ENCODE measurements around the gene CEP131. TPM values are rescaled to one million over a fixed set of nuclear protein-coding genes. Genes with fewer than 3 reads are reported as not detected.

The CEP131 gene
- total RNA-seq, 4 donors from 2014 or later: 5.7 to 21.3 (median 6.8) TPM

DNA sequence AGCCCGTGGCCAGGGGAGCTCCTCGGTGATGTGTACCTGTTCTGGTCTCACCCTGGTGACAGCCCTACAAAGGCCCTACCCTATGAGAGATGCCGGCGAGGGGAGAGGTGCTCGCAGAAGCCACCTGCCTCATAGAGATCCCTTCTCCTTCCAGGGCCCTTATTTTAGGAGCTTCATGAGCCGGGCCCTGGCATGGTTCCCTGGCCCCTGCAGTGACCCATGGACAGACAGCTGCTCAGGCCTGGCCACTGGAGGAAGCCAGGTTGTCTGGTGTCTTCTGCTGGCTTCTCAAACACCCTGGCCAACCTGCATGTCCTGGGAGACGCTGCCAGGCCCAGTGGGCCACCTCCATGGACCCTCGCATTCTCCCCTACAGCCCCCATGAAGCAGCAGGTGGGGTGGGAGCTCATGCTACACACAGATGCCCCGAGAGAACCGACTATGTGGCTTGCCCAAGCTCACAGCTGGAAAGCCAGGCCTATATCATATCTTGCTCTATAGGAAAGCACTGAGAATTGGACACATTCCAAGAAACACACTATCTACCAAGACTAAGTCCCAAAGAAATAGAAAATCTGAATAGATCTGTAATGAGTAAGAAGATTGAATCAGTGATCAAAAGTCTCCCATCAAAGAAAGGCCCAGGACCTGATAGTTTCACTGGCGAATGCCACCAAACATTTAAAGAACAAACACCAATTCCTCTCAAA lies 49.6 kb downstream of the CEP131 start:
- in situ Hi-C loops (cut with MboI; ENCODE audit: low pct_ligation_motif_present in 1 of 4, low pct_unique_long_range_greater_than_20kb in 1 of 4, low sequenced_read_pairs in 3 of 4) (no loop called here), intact Hi-C loops (cut with DNase I; ENCODE audit: low total_unique reads) (no loop called here)
- 82% methylated on average over 11 of the region's 11 CpGs; no CpG with 5 or more reads in 1 of the 2 donors for WGBS, 2 donors (ENCODE audit: low coverage in 1 of 2)
- no peak overlapping the region for H3K4me3 ChIP-seq
- H3K9me3 ChIP-seq: no peaks in the 10 kb centered on the region
- no peaks in the 10 kb centered on the region for H3K36me3 ChIP-seq
- TF ChIP-seq, protein P1, sequence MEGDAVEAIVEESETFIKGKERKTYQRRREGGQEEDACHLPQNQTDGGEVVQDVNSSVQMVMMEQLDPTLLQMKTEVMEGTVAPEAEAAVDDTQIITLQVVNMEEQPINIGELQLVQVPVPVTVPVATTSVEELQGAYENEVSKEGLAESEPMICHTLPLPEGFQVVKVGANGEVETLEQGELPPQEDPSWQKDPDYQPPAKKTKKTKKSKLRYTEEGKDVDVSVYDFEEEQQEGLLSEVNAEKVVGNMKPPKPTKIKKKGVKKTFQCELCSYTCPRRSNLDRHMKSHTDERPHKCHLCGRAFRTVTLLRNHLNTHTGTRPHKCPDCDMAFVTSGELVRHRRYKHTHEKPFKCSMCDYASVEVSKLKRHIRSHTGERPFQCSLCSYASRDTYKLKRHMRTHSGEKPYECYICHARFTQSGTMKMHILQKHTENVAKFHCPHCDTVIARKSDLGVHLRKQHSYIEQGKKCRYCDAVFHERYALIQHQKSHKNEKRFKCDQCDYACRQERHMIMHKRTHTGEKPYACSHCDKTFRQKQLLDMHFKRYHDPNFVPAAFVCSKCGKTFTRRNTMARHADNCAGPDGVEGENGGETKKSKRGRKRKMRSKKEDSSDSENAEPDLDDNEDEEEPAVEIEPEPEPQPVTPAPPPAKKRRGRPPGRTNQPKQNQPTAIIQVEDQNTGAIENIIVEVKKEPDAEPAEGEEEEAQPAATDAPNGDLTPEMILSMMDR (IDR thresholded peaks at IDR 0.05): no peak
- TF ChIP-seq EP300 (IDR thresholded peaks at IDR 0.05; ENCODE audit: low read depth) (no peak), POLR2AphosphoS5 (IDR thresholded peaks at IDR 0.05) (no peak), POLR2A (IDR thresholded peaks at IDR 0.05) (no peak)
- H3K27ac ChIP-seq: no peak overlapping the region
- H3K27me3 ChIP-seq: peaks cover under 1% of the 10 kb centered on the region
- DNase-seq: no peak
- no peaks in the 10 kb centered on the region for H3K4me1 ChIP-seq

DNA sequence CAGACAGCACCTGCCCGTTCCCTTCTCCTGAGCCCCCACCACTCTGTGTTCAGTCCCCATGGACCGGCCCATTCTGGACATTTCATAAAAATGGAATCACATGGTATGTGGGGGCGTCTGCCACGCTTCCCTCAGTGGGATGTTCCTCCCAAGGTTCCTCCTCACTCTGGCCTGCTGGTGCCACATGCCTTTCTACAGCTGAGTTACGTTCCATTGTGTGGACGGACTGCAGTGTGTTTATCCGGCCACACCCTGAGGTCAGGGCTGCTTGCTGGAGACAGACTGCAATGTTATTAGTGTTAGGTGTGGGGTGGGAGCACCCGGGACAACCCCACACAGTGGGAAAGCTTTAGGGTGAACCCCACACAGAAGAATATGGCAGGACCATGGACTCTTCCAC lies 50.8 kb downstream of the CEP131 start:
- in situ Hi-C loops (cut with MboI; ENCODE audit: low pct_ligation_motif_present in 1 of 4, low pct_unique_long_range_greater_than_20kb in 1 of 4, low sequenced_read_pairs in 3 of 4): no loop called here
- no peak overlapping the region for H3K27ac ChIP-seq

DNA sequence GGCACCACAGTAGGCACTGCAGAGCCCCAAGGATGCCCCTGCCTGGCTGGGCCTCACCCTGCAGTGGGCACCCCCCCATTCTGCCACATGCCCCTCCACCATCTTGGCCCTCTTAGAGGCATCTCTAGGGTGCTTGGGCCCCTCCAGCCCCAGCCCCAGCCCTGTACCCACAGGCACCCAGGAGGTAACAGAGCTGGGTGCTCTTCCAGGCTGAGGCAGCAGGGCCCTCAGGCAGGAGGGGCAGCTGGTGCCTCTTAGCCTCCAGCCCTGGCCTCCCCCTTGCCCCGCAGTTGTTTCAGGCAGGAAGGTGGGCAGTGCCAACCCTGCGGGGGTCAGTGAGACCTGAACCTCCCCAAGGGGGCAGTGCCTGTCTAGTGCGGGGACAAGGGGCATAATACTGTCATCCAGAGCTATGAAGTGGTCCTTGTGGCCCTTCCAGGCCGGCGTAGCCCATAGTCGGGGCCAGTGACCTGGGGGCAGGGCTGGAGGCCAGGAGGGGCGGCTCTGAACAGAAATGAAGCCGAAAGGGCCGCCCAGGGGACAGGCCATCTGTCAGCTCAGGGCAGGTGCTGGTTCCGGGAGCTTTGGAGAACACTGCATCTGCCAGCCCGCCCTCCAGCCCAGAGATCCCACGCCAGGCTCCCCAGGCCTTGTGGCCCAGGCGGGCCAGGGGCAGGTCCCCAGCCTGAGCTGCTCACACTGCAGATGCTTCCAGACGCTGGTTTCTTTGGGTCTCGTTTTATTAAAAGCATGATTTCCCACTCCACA lies 51.9 kb downstream of the CEP131 start:
- no peak for DNase-seq
- H3K4me3 ChIP-seq: no peak overlapping the region
- 92% methylated on average over 15 of the region's 15 CpGs; no CpG with 5 or more reads in 1 of the 2 donors for WGBS, 2 donors (ENCODE audit: low coverage in 1 of 2)
- H3K9me3 ChIP-seq: no peaks in the 10 kb centered on the region
- in situ Hi-C loops (cut with MboI; ENCODE audit: low pct_ligation_motif_present in 1 of 4, low pct_unique_long_range_greater_than_20kb in 1 of 4, low sequenced_read_pairs in 3 of 4): no loop called here
- H3K4me1 ChIP-seq: peaks cover 0 to 5% (median 0%) of the 10 kb centered on the region in 4 donors
- H3K27me3 ChIP-seq: peaks cover 19% of the 10 kb centered on the region
- no peak overlapping the region for H3K27ac ChIP-seq
- intact Hi-C loops (cut with DNase I; ENCODE audit: low total_unique reads): no loop called here
- no peaks in the 10 kb centered on the region for H3K36me3 ChIP-seq
- TF ChIP-seq, protein P1 (IDR thresholded peaks at IDR 0.05): no peak
- TF ChIP-seq POLR2A (IDR thresholded peaks at IDR 0.05) (no peak), EP300 (IDR thresholded peaks at IDR 0.05; ENCODE audit: low read depth) (no peak), POLR2AphosphoS5 (IDR thresholded peaks at IDR 0.05) (no peak)

More for the DNA sequence above, 50.8 kb downstream of the CEP131 start:
- Histone ChIP-seq H3K36me3 (no peaks in the 10 kb centered on the region), H3K4me3 (no peak overlapping the region), H3K4me1 (no peaks in the 10 kb centered on the region), H3K27me3 (peaks cover 13% of the 10 kb centered on the region), H3K9me3 (no peaks in the 10 kb centered on the region)
- intact Hi-C loops (cut with DNase I; ENCODE audit: low total_unique reads): no loop called here
- WGBS, 2 donors (ENCODE audit: low coverage in 1 of 2): 60 to 65% methylated on average over 1 to 8 of the region's 8 CpGs
- DNase-seq: no peak
- TF ChIP-seq POLR2A (IDR thresholded peaks at IDR 0.05): no peak
- TF ChIP-seq EP300 (IDR thresholded peaks at IDR 0.05; ENCODE audit: low read depth): no peak
- no peak for TF ChIP-seq POLR2AphosphoS5 (IDR thresholded peaks at IDR 0.05)
- TF ChIP-seq, protein P1 (IDR thresholded peaks at IDR 0.05): no peak

DNA sequence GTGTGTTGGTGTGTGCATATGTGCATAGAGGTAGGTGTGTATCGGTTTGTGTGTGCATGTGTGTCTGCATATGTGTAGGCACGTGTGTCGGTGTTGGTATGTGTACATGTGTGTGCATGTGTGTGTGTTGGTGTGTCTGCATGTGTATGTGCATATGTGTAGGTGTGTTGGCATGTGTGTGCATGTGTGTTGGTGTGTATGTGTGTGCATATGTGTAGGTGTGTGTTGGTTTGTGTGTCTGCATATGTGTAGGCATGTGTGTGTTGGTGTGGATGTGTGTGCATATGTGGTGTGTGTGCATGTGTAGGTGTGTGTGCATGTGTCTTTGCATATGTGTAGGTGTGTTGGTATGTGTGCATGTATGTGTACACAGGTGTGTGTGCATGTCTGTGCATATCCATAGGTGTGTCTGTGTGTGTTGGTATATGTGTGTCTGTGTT lies 52.9 kb downstream of the CEP131 start:
- Histone ChIP-seq H3K4me1 (peaks cover 3 to 10% (median 4%) of the 10 kb centered on the region in 4 donors), H3K9me3 (no peaks in the 10 kb centered on the region), H3K27me3 (peaks cover 29% of the 10 kb centered on the region), H3K27ac (no peak overlapping the region), H3K36me3 (no peaks in the 10 kb centered on the region), H3K4me3 (no peak overlapping the region)
- TF ChIP-seq, protein P1 (IDR thresholded peaks at IDR 0.05): no peak
- TF ChIP-seq EP300 (IDR thresholded peaks at IDR 0.05; ENCODE audit: low read depth) (no peak), POLR2AphosphoS5 (IDR thresholded peaks at IDR 0.05) (no peak)
- DNase-seq: no peak
- intact Hi-C loops (cut with DNase I; ENCODE audit: low total_unique reads): no loop called here
- in situ Hi-C loops (cut with MboI; ENCODE audit: low pct_ligation_motif_present in 1 of 4, low pct_unique_long_range_greater_than_20kb in 1 of 4, low sequenced_read_pairs in 3 of 4): no loop called here
- WGBS, 2 donors (ENCODE audit: low coverage in 1 of 2): 89% methylated on average over 3 of the region's 3 CpGs; no CpG with 5 or more reads in 1 of the 2 donors
